ENCODE data around the gene KIAA0753. TPM values are rescaled to one million over a fixed set of nuclear protein-coding genes. Genes with fewer than 3 reads are reported as not detected.

The KIAA0753 gene
- total and polyA plus RNA-seq, 7 experiments from 2014 or later = 2.6 to 18.4 (median 13.3) TPM

GRCh38 chr17:6589266-6589946, 51.1 kb downstream of the KIAA0753 start:
- ChIA-PET CTCF (no interaction called here), POLR2A (no interaction called here)
- intact Hi-C loops (cut with micrococcal nuclease) = no loop called here
- no peak for ATAC-seq
- H3K9me3 ChIP-seq (ENCODE audit: control insufficient read depth in 2 of 3, low read length in 3 of 3) = no peaks in the 10 kb centered on the region
- H3K36me3 ChIP-seq (ENCODE audit: control insufficient read depth in 2 of 3, insufficient read depth in 3 of 3, low read length in 3 of 3) = peaks cover 1 to 73% (median 14%) of the 10 kb centered on the region in 3 experiments
- peaks cover 0 to 4% (median 0%) of the 10 kb centered on the region in 7 donors for H3K4me1 Mint-ChIP-seq
- no peak overlapping the region for H3K4me3 ChIP-seq (ENCODE audit: low read length)
- no peak overlapping the region for H3K27ac Mint-ChIP-seq
- H3K27ac ChIP-seq (ENCODE audit: low read depth, low read length) = no peak overlapping the region
- H3K27me3 ChIP-seq (ENCODE audit: control insufficient read depth in 2 of 2, insufficient read depth in 2 of 2, low read length in 2 of 2) = no peaks in the 10 kb centered on the region
- no peak for DNase-seq
- H3K9me3 Mint-ChIP-seq = peaks cover 0 to 9% (median 5%) of the 10 kb centered on the region in 11 donors
- no peak overlapping the region for H3K4me3 Mint-ChIP-seq
- H3K4me1 ChIP-seq (ENCODE audit: control insufficient read depth in 2 of 2, insufficient read depth in 2 of 2, low read length in 2 of 2) = no peaks in the 10 kb centered on the region
- H3K36me3 Mint-ChIP-seq = peaks cover 50 to 83% (median 67%) of the 10 kb centered on the region in 5 donors
- H3K27me3 Mint-ChIP-seq = no peaks in the 10 kb centered on the region

GRCh38 chr17:6588165-6588564, 52.3 kb downstream of the KIAA0753 start:
- H3K9me3 ChIP-seq (ENCODE audit: control insufficient read depth in 2 of 3, low read length in 3 of 3) = no peaks in the 10 kb centered on the region
- no peaks in the 10 kb centered on the region for H3K27me3 ChIP-seq (ENCODE audit: control insufficient read depth in 2 of 2, insufficient read depth in 2 of 2, low read length in 2 of 2)
- H3K4me3 ChIP-seq (ENCODE audit: low read length) = no peak overlapping the region
- POLR2A ChIA-PET = no interaction called here
- Mint-ChIP-seq H3K9me3 (peaks cover 0 to 9% (median 5%) of the 10 kb centered on the region in 11 donors), H3K4me1 (peaks cover 0 to 4% (median 0%) of the 10 kb centered on the region in 7 donors), H3K27ac (no peak overlapping the region), H3K27me3 (no peaks in the 10 kb centered on the region), H3K4me3 (no peak overlapping the region), H3K36me3 (peaks cover 58 to 87% (median 69%) of the 10 kb centered on the region in 5 donors)
- H3K36me3 ChIP-seq (ENCODE audit: control insufficient read depth in 2 of 3, insufficient read depth in 3 of 3, low read length in 3 of 3) = peaks cover 3 to 64% (median 12%) of the 10 kb centered on the region in 3 experiments
- ATAC-seq = no peak
- intact Hi-C loops (cut with micrococcal nuclease) = no loop called here
- CTCF ChIA-PET = no interaction called here
- DNase-seq = no peak
- no peak overlapping the region for H3K27ac ChIP-seq (ENCODE audit: low read depth, low read length)
- no peaks in the 10 kb centered on the region for H3K4me1 ChIP-seq (ENCODE audit: control insufficient read depth in 2 of 2, insufficient read depth in 2 of 2, low read length in 2 of 2)

GRCh38 chr17:6587310-6587709, 53.2 kb downstream of the KIAA0753 start:
- peaks cover 3 to 58% (median 12%) of the 10 kb centered on the region in 3 experiments for H3K36me3 ChIP-seq (ENCODE audit: control insufficient read depth in 2 of 3, insufficient read depth in 3 of 3, low read length in 3 of 3)
- H3K27me3 Mint-ChIP-seq = no peaks in the 10 kb centered on the region
- ChIA-PET CTCF (no interaction called here), POLR2A (no interaction called here)
- DNase-seq (no peak), ATAC-seq (no peak)
- no peaks in the 10 kb centered on the region for H3K9me3 ChIP-seq (ENCODE audit: control insufficient read depth in 2 of 3, low read length in 3 of 3)
- peaks cover 0 to 9% (median 5%) of the 10 kb centered on the region in 11 donors for H3K9me3 Mint-ChIP-seq
- H3K36me3 Mint-ChIP-seq = peaks cover 59 to 87% (median 72%) of the 10 kb centered on the region in 5 donors
- H3K4me3 ChIP-seq (ENCODE audit: low read length) = no peak overlapping the region
- H3K4me1 Mint-ChIP-seq = peaks cover 0 to 4% (median 0%) of the 10 kb centered on the region in 7 donors
- H3K4me1 ChIP-seq (ENCODE audit: control insufficient read depth in 2 of 2, insufficient read depth in 2 of 2, low read length in 2 of 2) = no peaks in the 10 kb centered on the region
- H3K4me3 Mint-ChIP-seq = no peak overlapping the region
- intact Hi-C loops (cut with micrococcal nuclease) = no loop called here
- H3K27ac ChIP-seq (ENCODE audit: low read depth, low read length) = no peak overlapping the region
- H3K27me3 ChIP-seq (ENCODE audit: control insufficient read depth in 2 of 2, insufficient read depth in 2 of 2, low read length in 2 of 2) = no peaks in the 10 kb centered on the region
- H3K27ac Mint-ChIP-seq = no peak overlapping the region

- no peaks in the 10 kb centered on the region for H3K9me3 ChIP-seq (ENCODE audit: control insufficient read depth in 2 of 3, low read length in 3 of 3)
- H3K4me1 ChIP-seq (ENCODE audit: control insufficient read depth in 2 of 2, insufficient read depth in 2 of 2, low read length in 2 of 2) = no peaks in the 10 kb centered on the region
- H3K27ac ChIP-seq (ENCODE audit: low read depth, low read length) = no peak overlapping the region
- Mint-ChIP-seq H3K27ac (no peak overlapping the region), H3K36me3 (peaks cover 41 to 69% (median 57%) of the 10 kb centered on the region in 5 donors), H3K4me1 (peaks cover 0 to 2% (median 0%) of the 10 kb centered on the region in 7 donors), H3K9me3 (peaks cover 0 to 9% (median 5%) of the 10 kb centered on the region in 11 donors), H3K4me3 (no peak overlapping the region), H3K27me3 (no peaks in the 10 kb centered on the region)
- no peak overlapping the region for H3K4me3 ChIP-seq (ENCODE audit: low read length)
- H3K27me3 ChIP-seq (ENCODE audit: control insufficient read depth in 2 of 2, insufficient read depth in 2 of 2, low read length in 2 of 2) = no peaks in the 10 kb centered on the region
- peaks cover 3 to 39% (median 12%) of the 10 kb centered on the region in 3 experiments for H3K36me3 ChIP-seq (ENCODE audit: control insufficient read depth in 2 of 3, insufficient read depth in 3 of 3, low read length in 3 of 3)
- intact Hi-C loops (cut with micrococcal nuclease) = no loop called here
- POLR2A ChIA-PET = no interaction called here
- no peak for ATAC-seq
- no peak for DNase-seq
- CTCF ChIA-PET = no interaction called here
Observed at GRCh38 chr17:6583411-6583810, 57.1 kb downstream of the KIAA0753 start.

- Mint-ChIP-seq H3K27ac (no peak overlapping the region), H3K4me3 (no peak overlapping the region), H3K9me3 (peaks cover 0 to 3% (median 0%) of the 10 kb centered on the region in 11 donors), H3K36me3 (peaks cover 31 to 59% (median 34%) of the 10 kb centered on the region in 5 donors), H3K27me3 (no peaks in the 10 kb centered on the region), H3K4me1 (peaks cover 5 to 14% (median 9%) of the 10 kb centered on the region in 7 donors)
- H3K9me3 ChIP-seq (ENCODE audit: control insufficient read depth in 2 of 3, low read length in 3 of 3) = no peaks in the 10 kb centered on the region
- POLR2A ChIA-PET = no interaction called here
- CTCF ChIA-PET = no interaction called here
- intact Hi-C loops (cut with micrococcal nuclease) = no loop called here
- DNase-seq = no peak
- H3K4me3 ChIP-seq (ENCODE audit: low read length) = no peak overlapping the region
- peaks cover 0 to 4% of the 10 kb centered on the region in 2 donors for H3K4me1 ChIP-seq (ENCODE audit: control insufficient read depth in 2 of 2, insufficient read depth in 2 of 2, low read length in 2 of 2)
- H3K27ac ChIP-seq (ENCODE audit: low read depth, low read length) = no peak overlapping the region
- peaks cover 2 to 23% (median 3%) of the 10 kb centered on the region in 3 experiments for H3K36me3 ChIP-seq (ENCODE audit: control insufficient read depth in 2 of 3, insufficient read depth in 3 of 3, low read length in 3 of 3)
- H3K27me3 ChIP-seq (ENCODE audit: control insufficient read depth in 2 of 2, insufficient read depth in 2 of 2, low read length in 2 of 2) = no peaks in the 10 kb centered on the region
- ATAC-seq = no peak
Observed at GRCh38 chr17:6580625-6581024, 59.9 kb downstream of the KIAA0753 start.

- intact Hi-C loops (cut with micrococcal nuclease) = no loop called here
- Histone ChIP-seq H3K4me3 (ENCODE audit: low read length) (no peak overlapping the region), H3K27me3 (ENCODE audit: control insufficient read depth in 2 of 2, insufficient read depth in 2 of 2, low read length in 2 of 2) (no peaks in the 10 kb centered on the region), H3K27ac (ENCODE audit: low read depth, low read length) (no peak overlapping the region), H3K36me3 (ENCODE audit: control insufficient read depth in 2 of 3, insufficient read depth in 3 of 3, low read length in 3 of 3) (peaks cover 0 to 21% (median 0%) of the 10 kb centered on the region in 3 experiments), H3K4me1 (ENCODE audit: control insufficient read depth in 2 of 2, insufficient read depth in 2 of 2, low read length in 2 of 2) (peaks cover 7 to 17% of the 10 kb centered on the region in 2 donors), H3K9me3 (ENCODE audit: control insufficient read depth in 2 of 3, low read length in 3 of 3) (no peaks in the 10 kb centered on the region)
- peaks cover 15 to 38% (median 20%) of the 10 kb centered on the region in 5 donors for H3K36me3 Mint-ChIP-seq
- ATAC-seq (no peak), DNase-seq (no peak)
- peaks cover 11 to 25% (median 19%) of the 10 kb centered on the region in 7 donors for H3K4me1 Mint-ChIP-seq
- CTCF ChIA-PET = no interaction called here
- H3K27me3 Mint-ChIP-seq = no peaks in the 10 kb centered on the region
- H3K9me3 Mint-ChIP-seq = no peaks in the 10 kb centered on the region
- no peak overlapping the region for H3K4me3 Mint-ChIP-seq
- no peak overlapping the region for H3K27ac Mint-ChIP-seq
- POLR2A ChIA-PET = no interaction called here
Observed at GRCh38 chr17:6578491-6578890, 62.0 kb downstream of the KIAA0753 start.

All from naive thymus-derived CD4-positive, alpha-beta T cell (primary cell).